ENCODE measurements around the gene AGMO. TPM values are rescaled to one million over a fixed set of nuclear protein-coding genes. Genes with fewer than 3 reads are reported as not detected.

AGMO gene
- polyA plus RNA-seq, 1 donor (not counting 4 experiments of a cell fraction or from before 2014, with no cell fraction given) = not detected

DNA sequence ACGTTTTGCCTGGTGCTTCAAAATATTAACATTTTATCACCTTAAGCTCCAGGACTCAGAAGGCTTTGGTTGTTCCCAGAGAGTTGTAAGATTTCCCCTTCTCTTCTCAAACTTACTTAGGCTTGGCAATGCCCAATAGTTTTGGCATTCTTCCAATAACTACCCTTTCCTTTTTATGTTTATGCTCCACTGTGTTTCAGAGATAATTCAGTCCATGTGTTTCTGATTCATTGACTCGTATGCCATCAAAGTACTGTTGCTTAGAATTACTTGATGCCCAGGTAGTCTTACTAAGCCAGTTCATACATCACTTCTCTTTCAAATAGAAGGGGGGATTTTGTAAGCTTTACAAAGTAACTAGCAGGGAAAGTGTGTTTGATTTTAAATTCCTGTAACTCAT lies 66.6 kb downstream of the AGMO start:
- Histone ChIP-seq H3K9me1 (ENCODE audit: control insufficient read depth, extremely low read depth, insufficient read depth, low read length) (no peaks in the 10 kb centered on the region), H3K9me3 (ENCODE audit: control insufficient read depth, low read depth, low read length) (no peaks in the 10 kb centered on the region), H2AFZ (ENCODE audit: control insufficient read depth, low read length) (no peak overlapping the region), H3K4me2 (ENCODE audit: control insufficient read depth, extremely low read depth, insufficient read depth, low read depth, low read length) (no peak overlapping the region), H3K27me3 (ENCODE audit: control insufficient read depth, extremely low read depth, insufficient read depth, low read length) (no peaks in the 10 kb centered on the region), H3K36me3 (ENCODE audit: control insufficient read depth in 2 of 2, extremely low read depth in 1 of 2, insufficient read depth in 2 of 2, low read length in 2 of 2) (no peaks in the 10 kb centered on the region), H3K4me3 (ENCODE audit: control insufficient read depth in 2 of 3, extremely low read depth in 1 of 3, insufficient read depth in 2 of 3, low read depth in 1 of 3, low read length in 3 of 3) (no peak overlapping the region), H3K4me1 (ENCODE audit: control insufficient read depth, extremely low read depth, insufficient read depth, low read length) (no peaks in the 10 kb centered on the region), H3K79me2 (ENCODE audit: control insufficient read depth, insufficient read depth, low read length) (no peaks in the 10 kb centered on the region), H3K27ac (ENCODE audit: control insufficient read depth, insufficient read depth, low read length) (no peak overlapping the region), H3K9ac (ENCODE audit: control insufficient read depth, extremely low read depth, insufficient read depth, low read length) (no peak overlapping the region), H4K20me1 (ENCODE audit: control insufficient read depth, extremely low read depth, insufficient read depth, low read length) (no peaks in the 10 kb centered on the region)
- TF ChIP-seq, protein P1, sequence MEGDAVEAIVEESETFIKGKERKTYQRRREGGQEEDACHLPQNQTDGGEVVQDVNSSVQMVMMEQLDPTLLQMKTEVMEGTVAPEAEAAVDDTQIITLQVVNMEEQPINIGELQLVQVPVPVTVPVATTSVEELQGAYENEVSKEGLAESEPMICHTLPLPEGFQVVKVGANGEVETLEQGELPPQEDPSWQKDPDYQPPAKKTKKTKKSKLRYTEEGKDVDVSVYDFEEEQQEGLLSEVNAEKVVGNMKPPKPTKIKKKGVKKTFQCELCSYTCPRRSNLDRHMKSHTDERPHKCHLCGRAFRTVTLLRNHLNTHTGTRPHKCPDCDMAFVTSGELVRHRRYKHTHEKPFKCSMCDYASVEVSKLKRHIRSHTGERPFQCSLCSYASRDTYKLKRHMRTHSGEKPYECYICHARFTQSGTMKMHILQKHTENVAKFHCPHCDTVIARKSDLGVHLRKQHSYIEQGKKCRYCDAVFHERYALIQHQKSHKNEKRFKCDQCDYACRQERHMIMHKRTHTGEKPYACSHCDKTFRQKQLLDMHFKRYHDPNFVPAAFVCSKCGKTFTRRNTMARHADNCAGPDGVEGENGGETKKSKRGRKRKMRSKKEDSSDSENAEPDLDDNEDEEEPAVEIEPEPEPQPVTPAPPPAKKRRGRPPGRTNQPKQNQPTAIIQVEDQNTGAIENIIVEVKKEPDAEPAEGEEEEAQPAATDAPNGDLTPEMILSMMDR (optimal IDR thresholded peaks at IDR 0.05 in 1 of 3, IDR thresholded peaks at IDR 0.05 in 1 of 3, conservative IDR thresholded peaks at IDR 0.05 in 1 of 3; ENCODE audit: extremely low read depth in 1 of 3, insufficient read depth in 2 of 3, low read length in 3 of 3) = no peak
- TF ChIP-seq EZH2 (IDR thresholded peaks at IDR 0.05; ENCODE audit: low read length) = no peak
- FAIRE-seq = no peak
- dilution Hi-C loops (cut with MboI; ENCODE audit: extremely low pct_ligation_motif_present, low sequenced_read_pairs) = no loop called here
- DNase-seq (ENCODE audit: low read depth, low spot score) = no peak

DNA sequence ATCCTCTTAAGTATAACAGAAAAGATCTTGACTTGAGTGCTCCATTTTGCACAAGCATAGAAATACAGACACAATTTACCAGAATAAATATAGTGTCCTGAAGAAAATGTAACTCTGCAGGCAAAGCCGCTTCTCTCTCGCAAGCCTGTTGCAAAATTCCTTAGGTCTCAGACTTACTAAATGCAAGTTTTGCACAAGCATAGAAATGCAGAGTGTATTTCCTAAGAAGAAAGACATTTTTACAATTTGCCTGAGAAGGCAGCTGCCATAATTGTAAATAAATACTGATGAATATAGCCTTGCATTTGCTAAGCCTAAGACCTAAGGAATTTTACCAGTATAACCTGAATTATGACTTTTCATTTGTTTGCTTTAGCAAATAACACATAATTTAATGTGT lies 67.1 kb downstream of the AGMO start:
- DNase-seq (ENCODE audit: low read depth, low spot score) (no peak), FAIRE-seq (no peak)
- H3K9me3 ChIP-seq (ENCODE audit: control insufficient read depth, low read depth, low read length) = no peaks in the 10 kb centered on the region
- no peak overlapping the region for H3K9ac ChIP-seq (ENCODE audit: control insufficient read depth, extremely low read depth, insufficient read depth, low read length)
- no peak overlapping the region for H3K4me2 ChIP-seq (ENCODE audit: control insufficient read depth, extremely low read depth, insufficient read depth, low read depth, low read length)
- no peak overlapping the region for H3K4me3 ChIP-seq (ENCODE audit: control insufficient read depth in 2 of 3, extremely low read depth in 1 of 3, insufficient read depth in 2 of 3, low read depth in 1 of 3, low read length in 3 of 3)
- H3K27ac ChIP-seq (ENCODE audit: control insufficient read depth, insufficient read depth, low read length) = no peak overlapping the region
- TF ChIP-seq EZH2 (IDR thresholded peaks at IDR 0.05; ENCODE audit: low read length) = no peak
- TF ChIP-seq, protein P1 (optimal IDR thresholded peaks at IDR 0.05 in 1 of 3, IDR thresholded peaks at IDR 0.05 in 1 of 3, conservative IDR thresholded peaks at IDR 0.05 in 1 of 3; ENCODE audit: extremely low read depth in 1 of 3, insufficient read depth in 2 of 3, low read length in 3 of 3) = no peak
- no peaks in the 10 kb centered on the region for H3K27me3 ChIP-seq (ENCODE audit: control insufficient read depth, extremely low read depth, insufficient read depth, low read length)
- no peaks in the 10 kb centered on the region for H3K4me1 ChIP-seq (ENCODE audit: control insufficient read depth, extremely low read depth, insufficient read depth, low read length)
- H2AFZ ChIP-seq (ENCODE audit: control insufficient read depth, low read length) = no peak overlapping the region
- no peaks in the 10 kb centered on the region for H3K36me3 ChIP-seq (ENCODE audit: control insufficient read depth in 2 of 2, extremely low read depth in 1 of 2, insufficient read depth in 2 of 2, low read length in 2 of 2)
- H4K20me1 ChIP-seq (ENCODE audit: control insufficient read depth, extremely low read depth, insufficient read depth, low read length) = no peaks in the 10 kb centered on the region
- no peaks in the 10 kb centered on the region for H3K9me1 ChIP-seq (ENCODE audit: control insufficient read depth, extremely low read depth, insufficient read depth, low read length)
- H3K79me2 ChIP-seq (ENCODE audit: control insufficient read depth, insufficient read depth, low read length) = no peaks in the 10 kb centered on the region
- dilution Hi-C loops (cut with MboI; ENCODE audit: extremely low pct_ligation_motif_present, low sequenced_read_pairs) = no loop called here

Data from keratinocyte (primary cell).